Activated CD4-positive, CD25-positive, alpha-beta regulatory T cell treated with anti-CD3 and anti-CD28 coated beads, Interleukin-2, amount 50 U/mL, for 72 hours (primary cell): ENCODE data around the gene GP1BB.
"Not testable (repeated sequence)": the region's sequence is repeated elsewhere in the genome, so short reads cannot be mapped to it uniquely, and the experiment has no call there.

Experiments used
- DNase-seq: peaks from one replicate; pipeline ENCODE4 v3.0.0; 2021

Gene GP1BB

GRCh38 chr22:19723232-19723982 lies at the start of gene GP1BB:
Gene GP1BB (plus strand): TSS chr22:19723539. CDS start chr22:19723570, 31 bp downstream.
- peak; percentile 48 for DNase-seq

- DNase-seq = no peak
Observed at GRCh38 chr22:19673660-19674059, 49.7 kb upstream of the GP1BB start.

- peak; percentile 9 for DNase-seq
Observed at GRCh38 chr22:19674129-19674928, 49.0 kb upstream of the GP1BB start.

GRCh38 chr22:19674929-19675253 lies 48.4 kb upstream of the GP1BB start:
- no peak for DNase-seq

GRCh38 chr22:19675428-19675827 lies 47.9 kb upstream of the GP1BB start:
- DNase-seq = no peak

GRCh38 chr22:19676437-19676836 lies 46.9 kb upstream of the GP1BB start:
- DNase-seq = not testable (repeated sequence)

- peak; percentile 19 for DNase-seq
Observed at GRCh38 chr22:19678949-19679521, 44.3 kb upstream of the GP1BB start.

GRCh38 chr22:19679522-19680101 lies 43.7 kb upstream of the GP1BB start:
- peak; percentile 66 for DNase-seq

- no peak for DNase-seq
Observed at GRCh38 chr22:19680287-19680881, 43.0 kb upstream of the GP1BB start.

- no peak for DNase-seq
Observed at GRCh38 chr22:19680911-19681862, 42.2 kb upstream of the GP1BB start.

- DNase-seq = no peak
Observed at GRCh38 chr22:19681863-19682245, 41.5 kb upstream of the GP1BB start.

GRCh38 chr22:19686946-19687345 lies 36.4 kb upstream of the GP1BB start:
- no peak for DNase-seq

GRCh38 chr22:19687561-19688300 lies 35.6 kb upstream of the GP1BB start:
- DNase-seq = peak; percentile 23

- peak; percentile 17 for DNase-seq
Observed at GRCh38 chr22:19688301-19689290, 34.7 kb upstream of the GP1BB start.

GRCh38 chr22:19689408-19689807 lies 33.9 kb upstream of the GP1BB start:
- peak; percentile 21 for DNase-seq

- no peak for DNase-seq
Observed at GRCh38 chr22:19691007-19691720, 32.2 kb upstream of the GP1BB start.

- no peak for DNase-seq
Observed at GRCh38 chr22:19691721-19692341, 31.5 kb upstream of the GP1BB start.

- no peak for DNase-seq
Observed at GRCh38 chr22:19693581-19693980, 29.8 kb upstream of the GP1BB start.
